HuH-7 (cell line): Measurements from ENCODE around the gene FAM98C.

Source experiments
- DNase-seq: peaks from one replicate; pipeline ENCODE4 v3.0.0; 2011; ENCODE audit warnings: low spot score

Gene FAM98C

DNA sequence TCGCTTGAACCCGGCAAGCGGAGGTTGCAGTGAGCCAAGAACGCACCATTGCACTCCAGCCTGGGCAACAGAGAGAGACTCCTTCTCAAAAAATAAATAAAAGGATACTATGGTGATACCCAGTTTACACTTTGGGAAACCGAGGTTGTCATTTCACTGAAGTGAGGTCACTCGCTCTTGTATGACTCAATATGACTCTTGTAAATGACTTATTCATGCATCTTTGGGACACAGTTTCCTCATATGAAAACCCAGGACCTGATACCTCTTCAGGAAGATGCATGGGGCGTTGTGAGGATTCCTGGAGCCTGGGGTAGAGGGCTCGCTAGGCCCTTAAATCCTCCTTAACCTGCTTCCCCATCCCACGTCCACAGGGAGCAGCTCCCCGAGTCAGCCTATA, 24.0 kb upstream of the FAM98C start:
- no peak for DNase-seq

GRCh38 chr19:38381138-38381537, 21.8 kb upstream of the FAM98C start:
- DNase-seq: no peak

DNA sequence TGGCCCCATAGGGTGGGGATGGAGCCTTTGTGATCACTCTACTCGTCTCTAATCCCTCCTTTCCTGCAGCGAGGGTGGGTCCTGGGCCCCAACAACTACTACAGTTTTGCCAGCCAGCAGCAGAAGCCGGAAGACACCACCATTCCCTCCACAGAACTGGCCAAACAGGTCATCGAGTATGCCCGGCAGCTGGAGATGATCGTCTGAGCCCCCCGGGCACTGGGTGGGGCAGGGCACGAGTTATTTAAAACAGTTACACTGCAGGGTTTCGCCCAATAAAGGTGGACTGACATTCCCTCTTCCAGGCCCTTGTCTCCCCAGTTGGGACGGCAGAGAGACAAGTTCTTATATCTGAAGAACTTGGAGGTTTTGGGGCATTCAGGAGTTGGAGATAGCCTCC, 19.7 kb upstream of the FAM98C start:
- no peak for DNase-seq

DNA sequence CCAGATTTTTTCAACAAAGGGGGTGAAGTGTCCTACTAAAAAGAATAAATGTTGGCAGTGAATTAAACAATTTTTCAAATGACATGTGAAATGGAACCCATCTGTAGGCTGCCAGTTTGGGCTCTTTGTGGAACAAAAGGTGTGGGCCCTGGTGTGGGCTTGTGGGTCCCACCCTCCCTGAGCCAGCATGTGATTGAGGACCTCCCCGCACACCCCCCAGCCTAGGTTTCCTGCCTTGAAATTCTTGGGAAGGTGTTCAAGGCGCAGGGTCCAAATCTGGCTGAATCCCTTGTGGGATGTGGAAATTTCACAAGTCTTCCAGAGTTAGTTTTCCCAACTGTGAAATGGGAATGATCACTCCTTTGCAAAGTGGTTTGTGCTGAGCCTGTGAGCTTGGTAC, 19.1 kb upstream of the FAM98C start:
- no peak for DNase-seq

GRCh38 chr19:38384209-38385027, 18.5 kb upstream of the FAM98C start:
- peak; percentile 73 for DNase-seq

DNA sequence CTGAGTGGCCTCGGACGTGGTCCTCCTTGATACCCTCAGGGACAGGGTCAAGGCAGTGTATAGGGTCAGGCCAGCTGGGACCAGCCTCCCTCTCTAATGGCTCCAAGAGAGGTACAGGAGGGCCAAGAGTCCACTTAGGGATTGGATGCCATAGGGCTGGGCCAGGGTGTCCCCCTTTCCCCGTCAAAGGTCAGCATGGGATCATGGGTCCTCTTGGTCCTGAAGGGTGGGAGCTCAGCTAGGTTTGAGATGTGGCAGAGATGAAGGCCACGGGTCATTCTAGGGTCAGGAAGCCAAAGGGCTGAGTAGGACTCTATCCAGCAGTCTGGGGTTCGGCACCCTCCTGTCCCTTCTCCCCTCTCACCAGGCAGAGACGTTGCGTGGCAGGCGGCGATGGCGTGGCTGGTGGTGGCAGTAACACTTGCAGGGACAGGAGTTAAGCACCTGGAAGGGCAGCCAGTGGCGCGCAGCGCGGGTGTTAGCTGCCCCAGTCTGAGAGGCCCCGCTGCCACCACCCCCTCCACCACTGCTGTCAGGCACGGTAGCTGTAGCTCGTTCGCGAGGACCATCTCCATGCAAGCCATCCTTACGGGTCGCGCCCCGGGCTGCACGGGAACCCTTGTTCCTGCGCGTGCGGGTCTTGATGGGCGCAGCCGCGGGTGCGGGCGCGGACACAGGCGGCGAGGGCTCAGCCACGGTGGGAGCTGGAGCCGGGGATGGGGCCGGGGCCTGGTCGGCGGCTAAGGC, 17.7 kb upstream of the FAM98C start:
- no peak for DNase-seq

GRCh38 chr19:38385804-38386257, 17.1 kb upstream of the FAM98C start:
- no peak for DNase-seq

DNA sequence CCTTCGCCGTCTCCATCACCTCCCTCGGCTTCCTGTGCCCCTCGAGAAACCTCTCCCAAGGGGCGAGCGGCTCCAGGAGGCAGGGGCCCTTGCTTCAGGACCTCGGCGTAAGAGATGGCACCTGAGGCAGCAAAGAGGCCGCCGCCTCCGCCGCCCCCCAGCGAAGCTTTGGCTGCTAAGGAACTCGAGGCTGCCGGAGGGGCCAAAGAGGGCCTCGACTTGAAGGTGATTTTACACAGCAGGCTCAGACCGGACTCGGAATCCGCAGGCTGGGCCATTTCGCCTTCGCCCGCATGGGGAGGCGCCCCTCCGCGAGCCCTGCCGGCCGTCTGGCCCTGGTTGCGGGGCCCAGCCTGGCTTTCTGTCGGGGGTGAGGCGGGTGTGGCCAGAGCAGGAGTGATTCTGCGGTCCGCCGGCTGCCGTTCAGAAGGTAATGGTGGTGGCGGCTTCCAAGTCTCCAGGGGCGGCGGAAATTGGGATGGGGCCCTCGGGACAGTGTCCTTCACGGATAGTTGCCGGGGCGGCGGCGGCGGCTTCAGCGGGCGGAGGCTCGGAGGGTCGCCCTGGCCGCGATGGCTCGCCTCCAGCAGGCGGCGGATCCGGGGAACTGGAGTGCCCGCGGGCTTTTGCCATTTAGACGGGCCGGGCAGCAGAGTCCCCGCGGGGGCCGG, 16.5 kb upstream of the FAM98C start:
- DNase-seq: no peak

DNA sequence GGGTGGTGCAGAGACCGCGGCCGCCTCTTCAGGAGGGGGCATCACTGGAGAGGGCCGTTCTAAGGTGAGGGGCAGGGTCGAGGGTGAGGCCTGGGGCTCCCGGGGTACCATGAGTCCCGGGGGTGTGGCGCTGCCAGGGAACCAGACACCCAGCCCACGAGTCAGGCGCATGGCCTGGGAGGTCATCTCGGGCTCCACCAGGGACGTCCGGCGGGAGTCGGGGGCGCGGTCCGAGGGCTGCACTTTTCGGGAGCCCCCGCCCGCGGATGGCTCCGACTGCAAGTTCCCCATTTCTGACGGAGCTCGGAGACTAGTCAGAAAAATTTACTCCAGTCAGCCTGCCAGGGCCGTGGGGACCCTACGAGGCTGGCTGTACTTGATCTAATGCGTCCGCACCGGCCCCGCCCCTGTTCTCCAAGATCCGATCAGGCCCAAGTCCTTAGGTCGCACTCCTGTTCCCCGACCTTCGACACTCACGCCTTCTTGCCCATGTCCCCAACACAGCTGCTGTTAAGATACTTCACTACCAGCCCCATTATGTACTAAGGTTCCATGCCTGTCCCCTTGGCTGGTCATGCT, 15.8 kb upstream of the FAM98C start:
- DNase-seq: no peak

DNA sequence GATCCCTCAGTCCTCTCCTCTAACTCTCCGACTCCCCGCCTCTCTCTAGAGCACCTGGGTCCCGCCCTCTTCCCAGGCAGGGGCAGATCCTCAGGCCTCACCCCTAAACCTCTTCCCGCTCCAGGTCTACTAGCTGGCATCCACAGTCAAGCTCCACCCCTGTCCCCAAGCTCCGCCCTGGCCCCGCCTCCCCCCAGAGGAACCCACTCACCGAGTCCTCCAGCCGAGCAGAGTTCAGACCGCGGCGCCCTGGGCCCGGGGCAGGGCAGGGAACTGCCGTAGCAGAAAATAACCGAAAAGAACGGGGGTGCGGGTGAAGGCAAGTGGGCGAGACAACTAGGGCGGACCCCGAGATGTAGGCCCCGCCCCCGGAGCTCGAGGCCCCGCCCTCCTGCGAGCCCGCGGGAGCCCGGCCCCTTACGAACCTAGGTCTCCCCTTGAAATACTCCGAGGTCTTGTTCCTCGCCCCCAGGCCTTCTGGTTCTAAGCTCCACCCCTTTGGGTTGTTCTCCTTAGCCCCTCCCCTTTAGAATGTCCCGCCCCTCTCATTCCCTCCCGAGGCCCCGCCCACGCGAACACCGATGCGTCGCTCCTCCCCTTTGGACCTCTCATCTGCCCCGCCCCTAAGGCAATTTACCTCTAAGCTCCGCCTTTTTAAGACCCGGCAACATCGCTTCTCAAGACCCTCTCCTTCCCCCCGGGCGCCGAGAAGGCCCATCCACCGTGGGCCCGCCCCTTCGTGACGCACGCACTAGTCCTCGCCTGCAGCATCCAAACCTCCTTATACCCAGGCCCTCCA, 15.1 kb upstream of the FAM98C start, which contains the start of gene GGN:
TSS of gene GGN (minus strand) at position 485 of the 799 bp plus-strand sequence. CDS start 773 bp downstream, outside the sequence.
- peak; percentile 99 for DNase-seq

DNA sequence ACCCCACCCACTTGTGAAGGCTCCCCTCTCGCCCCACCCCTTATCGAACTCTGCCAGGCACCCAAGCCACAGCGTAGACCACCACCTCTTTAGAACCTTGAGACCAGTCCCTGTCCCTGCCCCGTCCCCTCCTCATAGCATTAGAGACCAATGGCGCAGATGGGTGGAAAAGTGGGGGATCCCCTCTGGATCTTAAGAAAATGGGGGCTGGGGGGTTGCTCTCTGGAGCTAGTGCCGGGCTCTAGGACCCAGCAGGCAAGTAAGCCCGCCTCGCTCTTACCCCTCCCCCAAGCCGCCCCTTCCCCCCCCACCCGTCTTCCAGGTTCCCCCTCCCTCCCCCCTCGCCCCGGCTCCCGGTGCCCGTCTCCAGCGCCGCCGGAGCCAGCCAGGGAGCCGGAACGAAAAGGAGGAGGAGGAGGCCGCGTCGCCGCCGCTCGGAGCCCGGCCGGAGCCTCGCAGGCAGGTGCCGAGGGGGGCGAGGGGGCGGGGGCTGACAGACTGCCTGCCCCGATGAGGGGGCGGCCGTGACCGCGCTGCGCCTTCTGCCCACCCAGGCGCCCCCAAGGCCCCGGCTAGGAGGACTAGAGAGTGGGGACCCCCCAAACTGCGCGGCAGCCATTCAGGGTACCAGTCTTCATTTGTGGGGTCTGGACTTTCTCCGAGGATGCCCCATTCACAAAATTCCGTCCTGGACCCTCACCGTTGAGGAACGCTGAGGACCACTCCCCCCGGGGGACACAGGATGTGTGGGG, 14.4 kb upstream of the FAM98C start, which contains the start of gene SPRED3:
TSS of gene SPRED3 (plus strand) at position 349 of the 752 bp plus-strand sequence. CDS start 1,606 bp downstream, outside the sequence.
- DNase-seq: peak; percentile 78

- DNase-seq: no peak
Observed at GRCh38 chr19:38389101-38389925, 13.6 kb upstream of the FAM98C start.

DNA sequence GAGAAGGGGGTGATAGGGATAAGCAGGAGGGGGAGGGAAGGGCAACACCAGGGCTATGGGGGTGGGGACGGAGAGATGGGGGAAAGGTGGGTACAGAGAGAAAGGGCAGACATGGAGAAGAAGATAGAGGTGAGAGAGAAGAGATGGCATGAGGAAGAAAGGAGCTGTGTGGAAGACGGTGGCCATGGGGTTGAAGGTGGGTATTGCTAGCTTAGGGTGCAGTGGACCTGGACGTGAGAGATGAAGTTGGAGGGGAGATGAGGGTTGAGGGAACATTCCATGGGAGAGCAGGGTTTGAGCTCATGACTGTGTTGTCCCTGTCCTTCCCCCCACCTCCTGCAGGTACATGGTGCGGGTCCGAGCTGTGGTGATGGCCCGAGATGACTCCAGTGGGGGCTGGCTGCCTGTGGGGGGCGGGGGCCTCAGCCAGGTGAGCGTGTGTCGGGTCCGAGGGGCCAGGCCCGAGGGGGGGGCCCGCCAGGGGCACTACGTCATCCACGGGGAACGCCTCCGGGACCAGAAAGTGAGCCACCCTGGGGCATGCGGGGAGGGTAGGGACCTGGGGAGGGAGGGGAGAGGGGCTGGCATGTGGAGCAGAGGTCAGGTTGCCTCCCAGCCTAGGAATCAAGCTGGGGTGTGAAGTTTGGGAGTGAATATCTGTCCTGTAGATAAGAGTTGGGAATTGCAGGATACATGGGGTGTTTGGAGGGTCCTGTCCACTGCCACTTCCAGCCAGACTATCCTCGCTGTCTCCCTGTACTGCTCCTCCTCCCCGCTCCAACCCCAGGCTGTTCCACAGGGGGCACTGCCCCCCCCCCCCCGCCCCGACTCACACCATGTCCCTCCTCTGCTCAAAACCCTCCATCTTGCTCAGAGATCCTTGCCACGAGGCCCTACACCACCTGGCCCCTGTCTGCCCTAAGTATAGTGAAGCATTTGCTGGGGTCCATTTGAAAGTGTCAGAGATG, 12.7 kb upstream of the FAM98C start:
- no peak for DNase-seq

DNA sequence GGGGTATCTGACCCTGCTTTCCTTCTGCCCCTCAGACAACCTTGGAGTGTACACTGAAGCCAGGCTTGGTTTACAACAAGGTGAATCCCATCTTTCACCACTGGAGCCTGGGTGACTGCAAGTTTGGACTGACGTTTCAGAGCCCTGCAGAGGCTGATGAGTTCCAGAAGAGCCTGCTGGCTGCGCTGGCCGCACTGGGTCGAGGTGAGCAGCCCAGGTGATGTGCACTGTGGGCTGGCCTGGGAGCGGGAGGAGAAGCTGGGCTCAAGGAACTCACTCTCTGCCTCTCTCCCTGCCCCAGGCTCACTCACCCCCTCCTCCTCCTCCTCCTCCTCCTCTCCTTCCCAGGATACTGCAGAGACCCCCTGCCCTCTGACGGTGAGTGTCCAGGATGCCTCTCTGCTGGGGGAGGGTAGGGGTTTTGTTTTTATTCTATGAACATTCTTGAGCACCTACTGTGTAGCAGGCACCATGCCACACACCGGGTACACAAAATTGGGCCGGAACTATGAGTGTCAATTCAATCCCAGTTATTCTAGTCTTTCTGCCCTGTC, 10.9 kb upstream of the FAM98C start:
- no peak for DNase-seq

DNA sequence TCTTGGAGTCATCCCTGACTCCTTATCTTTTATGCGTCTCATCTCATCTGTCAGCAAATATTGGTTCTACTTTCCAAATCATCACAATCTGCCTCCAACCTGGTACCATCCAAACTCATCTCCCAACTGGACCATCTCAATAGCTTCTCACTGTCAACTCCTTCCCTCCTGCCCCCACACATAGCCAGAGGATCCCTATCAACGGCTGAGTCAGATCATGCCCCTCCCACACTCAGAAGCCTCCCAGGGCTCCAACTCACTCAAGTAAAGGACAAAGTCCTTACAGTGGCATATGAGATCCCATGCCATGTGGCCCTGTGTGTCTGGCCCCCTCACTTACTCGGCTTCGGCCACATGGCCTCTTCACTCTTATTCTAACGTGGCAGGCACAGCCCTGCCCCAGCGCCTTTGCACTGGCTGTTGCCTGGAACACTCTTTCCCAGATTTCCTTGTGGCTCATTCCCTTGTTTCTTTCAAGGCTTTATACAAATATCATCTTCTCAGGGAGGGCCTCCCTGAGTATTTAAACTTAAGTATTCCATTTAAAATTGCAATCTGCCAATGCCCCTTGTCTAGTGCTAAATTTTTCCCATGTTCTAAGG, 10.1 kb upstream of the FAM98C start:
- DNase-seq: peak; percentile 75

GRCh38 chr19:38394488-38394887, 8.4 kb upstream of the FAM98C start:
- no peak for DNase-seq

DNA sequence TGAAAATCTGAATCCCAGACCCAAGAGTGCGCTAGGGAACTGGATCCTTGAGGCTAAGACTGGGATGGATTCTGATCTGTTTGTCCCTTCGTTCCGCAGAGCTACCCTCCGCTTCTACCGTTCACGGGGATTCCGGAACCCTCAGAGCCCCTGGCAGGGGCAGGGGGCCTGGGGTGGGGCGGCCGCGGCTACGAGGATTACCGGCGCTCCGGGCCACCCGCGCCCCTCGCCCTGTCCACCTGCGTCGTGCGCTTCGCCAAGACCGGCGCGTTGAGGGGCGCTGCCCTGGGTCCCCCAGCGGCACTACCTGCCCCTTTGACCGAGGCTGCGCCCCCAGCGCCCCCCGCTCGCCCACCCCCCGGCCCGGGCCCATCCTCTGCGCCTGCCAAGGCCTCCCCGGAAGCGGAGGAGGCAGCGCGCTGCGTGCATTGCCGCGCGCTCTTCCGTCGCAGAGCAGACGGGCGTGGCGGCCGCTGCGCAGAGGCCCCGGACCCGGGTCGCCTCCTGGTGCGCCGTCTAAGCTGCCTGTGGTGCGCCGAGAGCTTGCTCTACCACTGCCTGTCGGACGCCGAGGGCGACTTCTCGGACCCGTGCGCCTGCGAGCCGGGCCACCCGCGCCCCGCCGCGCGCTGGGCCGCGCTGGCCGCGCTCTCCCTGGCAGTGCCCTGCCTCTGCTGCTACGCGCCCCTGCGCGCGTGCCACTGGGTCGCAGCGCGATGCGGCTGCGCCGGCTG, 7.3 kb upstream of the FAM98C start:
- DNase-seq: no peak
